Breast epithelium (tissue), 4 donors: ENCODE measurements around the gene EPM2A. TPM values are rescaled to one million over a fixed set of nuclear protein-coding genes. Genes with fewer than 3 reads are reported as not detected.

Source experiments
- DNase-seq, 2 donors: peaks; one replicate each; pipeline ENCODE4 v3.0.0-alpha.2; 2019; ENCODE audit warnings: low spot score in 2 of 2
- H3K27ac ChIP-seq, 2 donors: fragments of 200-600 bp; sonication (generic) in 1 of 2; one replicate each; pipeline ENCODE4 v1.5.1; 2016 to 2019; ENCODE audit warnings: mild to moderate bottlenecking in 1 of 2
- H3K27me3 ChIP-seq, 2 donors: fragments of 200-600 bp; sonication (generic) in 1 of 2; one replicate each; pipeline versions ENCODE4 v1.5.1 to v1.6.0; 2017 to 2019; ENCODE audit warnings: control low read depth in 1 of 2, mild to moderate bottlenecking in 1 of 2
- H3K36me3 ChIP-seq: fragments of 200-600 bp; one replicate; pipeline ENCODE4 v1.5.1; 2019
- H3K4me1 ChIP-seq, 2 donors: fragments of 200-600 bp; sonication (generic); one replicate each; pipeline ENCODE4 v1.5.1; 2016 to 2019; ENCODE audit warnings: control low read depth in 1 of 2
- H3K4me3 ChIP-seq, 3 donors: fragments of 200-600 bp; sonication (generic); 1 replicate in 2 of 3; 2 replicates in 1 of 3; pipeline ENCODE4 v1.5.1; 2016 to 2019; ENCODE audit warnings: mild to moderate bottlenecking in 3 of 3, moderate library complexity in 2 of 3
- H3K9me3 ChIP-seq, 2 donors: fragments of 200-600 bp; sonication (generic) in 1 of 2; one replicate each; pipeline ENCODE4 v1.5.1; 2016 to 2019; ENCODE audit warnings: control low read depth in 1 of 2
- CTCF ChIP-seq, 3 donors: fragments of 450-650 bp; IDR thresholded peaks; one replicate each; pipeline ENCODE4 v1.5.1; 2016 to 2017; ENCODE audit warnings: antibody characterized with exemption in 3 of 3, mild to moderate bottlenecking in 3 of 3, moderate library complexity in 3 of 3
- POLR2A ChIP-seq: fragments of 450-650 bp; IDR thresholded peaks from one replicate; pipeline ENCODE4 v1.6.1; 2016; ENCODE audit warnings: antibody characterized with exemption, mild to moderate bottlenecking, moderate library complexity
- POLR2AphosphoS5 ChIP-seq, 3 donors: sonication (generic); formaldehyde crosslinking; IDR thresholded peaks; one replicate each; pipeline ENCODE4 v1.6.1; 2017; ENCODE audit warnings: antibody characterized with exemption in 3 of 3
- intact Hi-C: fragments of 100-400 bp; cut with DNase I; formaldehyde crosslinking; loops from one replicate; pipeline ENCODE4 v1.15.1; 2023; ENCODE audit warnings: low total_unique reads
- total RNA-seq, 3 donors: library from RNA; depleted of rRNA; stranded (reverse); fragments of >200 nt; gene quantifications; one replicate each; pipeline ENCODE4 v1.1.0, GENCODE V29; 2016

EPM2A gene
- total RNA-seq, 3 donors from 2014 or later, result 14.1 to 19.5 (median 15.7) TPM

GRCh38 chr6:145620088-145620487 lies 115.2 kb downstream of the EPM2A start:
- Histone ChIP-seq H3K36me3 (no peaks in the 10 kb centered on the region), H3K27me3 (no peaks in the 10 kb centered on the region), H3K4me3 (no peak overlapping the region), H3K9me3 (no peaks in the 10 kb centered on the region), H3K27ac (no peak overlapping the region), H3K4me1 (no peaks in the 10 kb centered on the region)
- no peak for DNase-seq
- intact Hi-C loops, result no loop called here
- TF ChIP-seq CTCF (IDR thresholded peaks at IDR 0.05) (no peak), POLR2A (no peak)

- intact Hi-C loops, result no loop called here
- no peak overlapping the region for H3K4me3 ChIP-seq
- TF ChIP-seq POLR2AphosphoS5 (IDR thresholded peaks at IDR 0.05) (no peak), CTCF (IDR thresholded peaks at IDR 0.05) (no peak), POLR2A (no peak)
- no peaks in the 10 kb centered on the region for H3K9me3 ChIP-seq
- H3K36me3 ChIP-seq, result no peaks in the 10 kb centered on the region
- DNase-seq, result no peak
- no peaks in the 10 kb centered on the region for H3K27me3 ChIP-seq
- no peaks in the 10 kb centered on the region for H3K4me1 ChIP-seq
- no peak overlapping the region for H3K27ac ChIP-seq
Measured at GRCh38 chr6:145609521-145609920, 125.8 kb downstream of the EPM2A start.

- no peak overlapping the region for H3K27ac ChIP-seq
- H3K27me3 ChIP-seq, result no peaks in the 10 kb centered on the region
- intact Hi-C loops, result no loop called here
- no peak overlapping the region for H3K4me3 ChIP-seq
- no peaks in the 10 kb centered on the region for H3K4me1 ChIP-seq
- H3K36me3 ChIP-seq, result no peaks in the 10 kb centered on the region
- H3K9me3 ChIP-seq, result no peaks in the 10 kb centered on the region
- no peak for DNase-seq
- TF ChIP-seq CTCF (IDR thresholded peaks at IDR 0.05), result no peak
- TF ChIP-seq POLR2A, result no peak
Measured at GRCh38 chr6:145608850-145609249, 126.5 kb downstream of the EPM2A start.

- Histone ChIP-seq H3K9me3 (peaks cover 0 to 5% of the 10 kb centered on the region in 2 donors), H3K4me1 (no peaks in the 10 kb centered on the region), H3K27ac (no peak overlapping the region), H3K4me3 (no peak overlapping the region), H3K36me3 (no peaks in the 10 kb centered on the region), H3K27me3 (no peaks in the 10 kb centered on the region)
- intact Hi-C loops, result no loop called here
- no peak for DNase-seq
- no peak for TF ChIP-seq POLR2AphosphoS5 (IDR thresholded peaks at IDR 0.05)
- no peak for TF ChIP-seq POLR2A
- TF ChIP-seq CTCF (IDR thresholded peaks at IDR 0.05), result no peak
Measured at GRCh38 chr6:145603991-145604390, 131.3 kb downstream of the EPM2A start.

GRCh38 chr6:145603424-145603833 lies 131.9 kb downstream of the EPM2A start:
- H3K4me1 ChIP-seq, result no peaks in the 10 kb centered on the region
- intact Hi-C loops, result no loop called here
- no peak overlapping the region for H3K4me3 ChIP-seq
- TF ChIP-seq CTCF (IDR thresholded peaks at IDR 0.05) (no peak), POLR2A (no peak), POLR2AphosphoS5 (IDR thresholded peaks at IDR 0.05) (no peak)
- H3K27ac ChIP-seq, result no peak overlapping the region
- H3K27me3 ChIP-seq, result no peaks in the 10 kb centered on the region
- H3K9me3 ChIP-seq, result peaks cover 0 to 5% of the 10 kb centered on the region in 2 donors
- H3K36me3 ChIP-seq, result no peaks in the 10 kb centered on the region
- DNase-seq, result no peak
